Thymus (tissue), 11 donors: ENCODE data around the gene POLD2. TPM values are rescaled to one million over a fixed set of nuclear protein-coding genes. Genes with fewer than 3 reads are reported as not detected.
A peak's percentile ranks its signal among the peaks of the same experiment; 100 is the strongest.

Experiments used
- DNase-seq, 9 donors: peaks; one replicate each; pipeline ENCODE4 v3.0.0-alpha.2; 2013; ENCODE audit warnings: low spot score in 9 of 9, low read depth in 6 of 9, missing footprints in 1 of 9
- H3K27ac ChIP-seq, 2 donors: one replicate each; pipeline ENCODE4 v1.5.1; 2013; ENCODE audit warnings: control low read depth in 1 of 2, low read depth in 1 of 2, low read length in 1 of 2, mild to moderate bottlenecking in 1 of 2, moderate library complexity in 1 of 2
- H3K27me3 ChIP-seq, 2 donors: one replicate each; pipeline ENCODE4 v1.5.1; 2013; ENCODE audit warnings: low read length in 1 of 2; ENCODE audit not compliant: control insufficient read depth in 2 of 2, insufficient read depth in 1 of 2
- H3K36me3 ChIP-seq, 2 donors: one replicate each; pipeline ENCODE4 v1.5.1; 2013; ENCODE audit warnings: low read length in 1 of 2, mild to moderate bottlenecking in 1 of 2, moderate library complexity in 1 of 2; ENCODE audit not compliant: control insufficient read depth in 2 of 2, insufficient read depth in 2 of 2
- H3K4me1 ChIP-seq, 2 donors: one replicate each; pipeline ENCODE4 v1.5.1; 2013; ENCODE audit warnings: low read length in 2 of 2; ENCODE audit not compliant: control insufficient read depth in 2 of 2, insufficient read depth in 2 of 2
- H3K4me3 ChIP-seq, 2 donors: one replicate each; pipeline ENCODE4 v1.5.1; 2013; ENCODE audit warnings: low read length in 2 of 2, control low read depth in 1 of 2, mild to moderate bottlenecking in 1 of 2
- H3K9me3 ChIP-seq, 2 donors: one replicate each; pipeline ENCODE4 v1.5.1; 2013; ENCODE audit warnings: low read length in 1 of 2, mild to moderate bottlenecking in 1 of 2; ENCODE audit not compliant: control insufficient read depth in 2 of 2, insufficient read depth in 1 of 2
- WGBS: extraction: QIAGEN DNeasy Blood & Tissue Kit; methylation state at CpG from one replicate; pipeline ENCODE4 v1.1.7; 2013; 5-methylcytosine and 5-hydroxymethylcytosine counted together
- polyA plus RNA-seq: library from polyadenylated mRNA; stranded (reverse); fragments of 200-250 nt; gene quantifications from one replicate; pipeline ENCODE4 v1.2.3, GENCODE V29; 2013
- total RNA-seq: library from RNA; stranded (reverse); fragments of 120-200 nt; gene quantifications from one replicate; pipeline ENCODE4 v1.2.4, GENCODE V29; 2013
- donor health status: healthy.

Gene POLD2
- total and polyA plus RNA-seq, 2 donors, result 44.0 to 79.6 TPM

DNA sequence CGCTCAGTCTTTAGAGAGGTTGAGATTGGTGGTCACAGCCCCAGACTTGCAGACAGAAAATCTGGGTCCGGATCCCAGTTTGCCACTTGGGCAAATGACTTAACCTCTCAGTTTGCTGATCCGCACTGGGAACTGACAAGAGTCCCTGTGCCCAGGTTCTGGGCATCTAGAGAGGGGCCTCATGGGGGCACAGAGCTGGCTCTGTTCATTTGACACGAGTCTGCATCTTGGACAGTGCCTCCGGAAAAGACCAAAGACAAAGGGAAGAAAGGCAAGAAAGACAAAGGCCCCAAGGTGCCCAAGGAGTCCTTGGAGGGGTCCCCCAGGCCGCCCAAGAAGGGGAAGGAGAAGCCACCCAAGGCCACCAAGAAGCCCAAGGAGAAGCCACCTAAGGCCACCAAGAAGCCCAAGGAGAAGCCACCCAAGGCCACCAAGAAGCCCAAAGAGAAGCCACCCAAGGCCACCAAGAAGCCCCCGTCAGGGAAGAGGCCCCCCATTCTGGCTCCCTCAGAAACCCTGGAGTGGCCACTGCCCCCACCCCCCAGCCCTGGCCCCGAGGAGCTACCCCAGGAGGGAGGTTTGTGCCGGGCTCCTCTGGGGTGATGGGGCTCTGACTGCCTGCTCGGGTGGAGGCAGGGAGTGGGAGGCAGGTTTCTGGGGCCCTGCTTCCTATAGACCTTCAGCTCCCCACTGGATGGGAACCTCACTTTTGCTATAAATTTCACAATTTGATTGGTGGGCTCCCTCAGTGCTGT is 16.9 kb downstream of the POLD2 start:
- Histone ChIP-seq H3K9me3 (peaks cover 0 to 5% of the 10 kb centered on the region in 2 donors), H3K27ac (peak overlapping the region in 1 of 2 donors; percentile 62), H3K27me3 (peaks cover 0 to 8% of the 10 kb centered on the region in 2 donors), H3K36me3 (peaks cover 51 to 60% of the 10 kb centered on the region in 2 donors), H3K4me1 (peaks cover 38 to 80% of the 10 kb centered on the region in 2 donors), H3K4me3 (peak overlapping the region; percentile 87 to 93)
- DNase-seq, result no peak
- WGBS, result 86% methylated on average over 10 of the region's 10 CpGs

GRCh38 chr7:44105832-44106231 is 17.5 kb downstream of the POLD2 start:
- H3K9me3 ChIP-seq, result peaks cover 0 to 5% of the 10 kb centered on the region in 2 donors
- peak overlapping the region; percentile 87 to 93 for H3K4me3 ChIP-seq
- H3K36me3 ChIP-seq, result peaks cover 44 to 54% of the 10 kb centered on the region in 2 donors
- H3K27ac ChIP-seq, result peak overlapping the region in 1 of 2 donors; percentile 80
- no peak for DNase-seq
- H3K27me3 ChIP-seq, result peaks cover 0 to 8% of the 10 kb centered on the region in 2 donors
- H3K4me1 ChIP-seq, result peaks cover 44 to 87% of the 10 kb centered on the region in 2 donors
- WGBS, result 43% methylated on average over 2 of the region's 2 CpGs

- peaks cover 46 to 90% of the 10 kb centered on the region in 2 donors for H3K4me1 ChIP-seq
- H3K4me3 ChIP-seq, result peak overlapping the region; percentile 87 to 93
- peak in 1 of 9 donors; percentile 39 for DNase-seq
- H3K9me3 ChIP-seq, result peaks cover 0 to 5% of the 10 kb centered on the region in 2 donors
- H3K36me3 ChIP-seq, result peaks cover 37 to 46% of the 10 kb centered on the region in 2 donors
- 32% methylated on average over 28 of the region's 28 CpGs for WGBS
- H3K27ac ChIP-seq, result peak overlapping the region; percentile 36 to 80
- H3K27me3 ChIP-seq, result peaks cover 0 to 8% of the 10 kb centered on the region in 2 donors
These were observed 18.2 kb downstream of the POLD2 start for GRCh38 chr7:44104860-44105771.

DNA sequence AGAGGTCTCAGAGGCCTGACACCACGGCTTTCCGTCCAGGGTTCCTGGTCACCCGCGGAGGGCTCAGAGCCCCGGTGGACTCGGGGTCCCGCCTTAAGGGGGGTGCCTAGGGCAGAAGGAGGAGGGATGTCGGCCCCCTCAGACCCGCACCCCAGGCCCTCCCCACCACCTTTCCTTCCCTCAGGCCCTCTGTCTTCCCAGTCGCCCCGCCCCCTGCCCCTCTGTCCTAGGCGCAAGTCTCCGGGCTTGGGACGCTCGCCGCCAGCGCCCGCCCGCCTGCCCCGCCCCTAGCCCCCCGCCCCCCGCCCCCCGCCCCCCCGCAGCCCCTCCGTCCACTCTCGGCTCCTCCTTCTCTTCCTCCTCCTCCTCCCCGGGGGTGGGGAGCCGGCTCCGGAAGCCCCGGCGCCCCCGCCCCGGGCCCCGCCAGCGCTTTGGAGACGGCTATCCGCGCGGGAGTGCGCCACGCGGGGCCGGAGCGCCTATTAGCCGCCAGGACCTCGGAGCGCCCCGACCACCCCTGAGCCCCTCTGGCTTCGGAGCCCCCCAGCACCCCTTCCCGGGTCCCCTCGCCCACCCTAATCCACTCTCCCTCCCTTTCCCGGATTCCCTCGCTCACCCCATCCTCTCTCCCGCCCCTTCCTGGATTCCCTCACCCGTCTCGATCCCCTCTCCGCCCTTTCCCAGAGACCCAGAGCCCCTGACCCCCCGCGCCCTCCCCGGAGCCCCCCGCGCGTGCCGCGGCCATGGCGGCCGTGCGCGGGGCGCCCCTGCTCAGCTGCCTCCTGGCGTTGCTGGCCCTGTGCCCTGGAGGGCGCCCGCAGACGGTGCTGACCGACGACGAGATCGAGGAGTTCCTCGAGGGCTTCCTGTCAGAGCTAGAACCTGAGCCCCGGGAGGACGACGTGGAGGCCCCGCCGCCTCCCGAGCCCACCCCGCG is 19.2 kb downstream of the POLD2 start, which contains the start of gene AEBP1:
TSS of gene AEBP1 (plus strand) at position 423 of the 937 bp plus-strand sequence. CDS start at position 744, 321 bp downstream.
- H3K27me3 ChIP-seq, result peaks cover 0 to 8% of the 10 kb centered on the region in 2 donors
- DNase-seq, result peak in 2 of 9 donors; percentile 63 to 78
- H3K36me3 ChIP-seq, result peaks cover 28 to 37% of the 10 kb centered on the region in 2 donors

GRCh38 chr7:44103566-44103922 is 19.8 kb downstream of the POLD2 start:
- WGBS, result 80% methylated on average over 8 of the region's 8 CpGs
- Histone ChIP-seq H3K4me1 (peaks cover 53 to 91% of the 10 kb centered on the region in 2 donors), H3K4me3 (peak overlapping the region; percentile 87 to 93), H3K27ac (peak overlapping the region; percentile 80 to 100), H3K36me3 (peaks cover 21 to 31% of the 10 kb centered on the region in 2 donors), H3K9me3 (peaks cover 0 to 5% of the 10 kb centered on the region in 2 donors), H3K27me3 (peaks cover 0 to 8% of the 10 kb centered on the region in 2 donors)
- DNase-seq, result no peak

More for the DNA sequence above, 19.2 kb downstream of the POLD2 start, which contains the start of gene AEBP1:
- H3K27ac ChIP-seq, result peak within 1 kb of the TSS; percentile 80 to 100
- peaks cover 0 to 5% of the 10 kb centered on the region in 2 donors for H3K9me3 ChIP-seq
- H3K4me1 ChIP-seq, result peaks cover 53 to 91% of the 10 kb centered on the region in 2 donors
- WGBS, result 3% methylated on average over 85 of the region's 87 CpGs
- H3K4me3 ChIP-seq, result peak within 1 kb of the TSS; percentile 87 to 93

DNA sequence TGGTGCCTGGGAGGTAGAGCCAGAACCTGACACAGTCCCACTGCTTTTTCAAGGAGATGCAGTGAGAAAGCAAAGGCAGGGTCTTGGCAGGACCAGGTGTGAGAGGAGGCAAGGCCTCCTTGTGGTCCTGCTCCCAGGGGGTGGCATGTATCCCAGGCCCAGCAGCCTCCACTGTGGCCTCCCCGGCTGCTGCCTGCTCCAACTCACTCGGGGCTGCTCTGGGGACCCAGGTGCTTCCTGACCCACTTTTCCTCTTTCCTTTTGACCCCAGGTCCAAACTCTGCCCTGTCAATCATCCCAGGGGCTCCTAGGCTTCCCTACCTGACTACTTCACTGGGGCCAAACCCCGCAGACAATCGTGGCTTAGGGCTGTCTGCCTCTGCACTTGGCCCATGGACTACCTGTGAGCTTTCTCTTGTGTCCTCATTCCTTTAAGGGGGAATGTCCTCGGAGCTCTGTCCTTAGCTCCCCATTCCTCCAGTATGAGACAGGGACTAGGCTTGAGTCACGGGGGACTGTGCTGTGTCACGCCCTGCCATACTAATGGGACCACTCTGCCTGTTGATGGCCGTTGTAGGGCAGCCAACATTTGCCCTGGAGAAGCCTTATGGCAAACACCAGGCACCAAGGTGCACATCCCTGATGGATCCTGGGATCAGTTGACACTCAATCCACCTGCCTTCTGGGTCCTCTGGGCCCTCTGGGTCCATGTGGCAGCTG is 20.3 kb downstream of the POLD2 start:
- Histone ChIP-seq H3K27ac (peak overlapping the region; percentile 80 to 100), H3K4me3 (peak overlapping the region; percentile 87 to 93), H3K4me1 (peaks cover 53 to 91% of the 10 kb centered on the region in 2 donors), H3K27me3 (peaks cover 0 to 8% of the 10 kb centered on the region in 2 donors), H3K36me3 (peaks cover 16 to 25% of the 10 kb centered on the region in 2 donors), H3K9me3 (peaks cover 0 to 5% of the 10 kb centered on the region in 2 donors)
- peak in 1 of 9 donors; percentile 65 for DNase-seq
- WGBS, result 72% methylated on average over 8 of the region's 8 CpGs

- Histone ChIP-seq H3K27me3 (peaks cover 0 to 8% of the 10 kb centered on the region in 2 donors), H3K36me3 (peaks cover 8 to 17% of the 10 kb centered on the region in 2 donors), H3K27ac (peak overlapping the region; percentile 80 to 100), H3K4me1 (peaks cover 56 to 91% of the 10 kb centered on the region in 2 donors), H3K9me3 (peaks cover 0 to 5% of the 10 kb centered on the region in 2 donors), H3K4me3 (no peak overlapping the region)
- peak in 1 of 9 donors; percentile 42 for DNase-seq
- WGBS, result 92% methylated on average over 14 of the region's 14 CpGs
These were observed 21.1 kb downstream of the POLD2 start for GRCh38 chr7:44101966-44102845.
